ENCODE data around the gene USP32.

USP32 gene

GRCh38 chr17:60415146-60415545 lies 23.2 kb upstream of the USP32 start:
- no peak for ATAC-seq
- TF ChIP-seq ZFP30 (CRISPR knock-in tag; IDR thresholded peaks at IDR 0.05) (no peak), ZC3H10 (CRISPR knock-in tag; IDR thresholded peaks at IDR 0.05) (no peak), ESRRG (CRISPR knock-in tag; IDR thresholded peaks at IDR 0.05) (no peak), ZFP3 (CRISPR knock-in tag; IDR thresholded peaks at IDR 0.05) (no peak), CSRNP3 (CRISPR knock-in tag; IDR thresholded peaks at IDR 0.05) (no peak), PATZ1 (CRISPR knock-in tag; IDR thresholded peaks at IDR 0.05; ENCODE audit: borderline replicate concordance) (no peak), OSR1 (CRISPR knock-in tag; IDR thresholded peaks at IDR 0.05) (no peak), POU6F1 (CRISPR knock-in tag; IDR thresholded peaks at IDR 0.05; ENCODE audit: borderline replicate concordance, low read depth) (no peak), ZNF70 (CRISPR knock-in tag; IDR thresholded peaks at IDR 0.05) (no peak), SNAI2 (CRISPR knock-in tag; IDR thresholded peaks at IDR 0.05) (no peak), TCF4 (CRISPR knock-in tag; IDR thresholded peaks at IDR 0.05; ENCODE audit: borderline replicate concordance) (no peak), ISL1 (CRISPR knock-in tag; IDR thresholded peaks at IDR 0.05) (no peak), GLIS3 (CRISPR knock-in tag; IDR thresholded peaks at IDR 0.05) (no peak), ZNF8 (CRISPR knock-in tag; IDR thresholded peaks at IDR 0.05) (no peak), CSDC2 (CRISPR knock-in tag; IDR thresholded peaks at IDR 0.05) (no peak), CREB5 (CRISPR knock-in tag; IDR thresholded peaks at IDR 0.05; ENCODE audit: low read depth) (no peak), ZNF565 (CRISPR knock-in tag; conservative IDR thresholded peaks at IDR 0.05; ENCODE audit: low read depth) (no peak), TOX (CRISPR knock-in tag; IDR thresholded peaks at IDR 0.05; ENCODE audit: borderline replicate concordance) (no peak)

- TF ChIP-seq ZNF70 (CRISPR knock-in tag; IDR thresholded peaks at IDR 0.05) (no peak), PATZ1 (CRISPR knock-in tag; IDR thresholded peaks at IDR 0.05; ENCODE audit: borderline replicate concordance) (no peak), CSRNP3 (CRISPR knock-in tag; IDR thresholded peaks at IDR 0.05) (no peak), TCF4 (CRISPR knock-in tag; IDR thresholded peaks at IDR 0.05; ENCODE audit: borderline replicate concordance) (no peak), ZFP3 (CRISPR knock-in tag; IDR thresholded peaks at IDR 0.05) (no peak), BACH2 (CRISPR knock-in tag; IDR thresholded peaks at IDR 0.05; ENCODE audit: borderline replicate concordance) (no peak), ISL1 (CRISPR knock-in tag; IDR thresholded peaks at IDR 0.05) (no peak), CSDC2 (CRISPR knock-in tag; IDR thresholded peaks at IDR 0.05) (no peak), OSR1 (CRISPR knock-in tag; IDR thresholded peaks at IDR 0.05) (no peak), ZC3H10 (CRISPR knock-in tag; IDR thresholded peaks at IDR 0.05) (no peak), GLIS3 (CRISPR knock-in tag; IDR thresholded peaks at IDR 0.05) (no peak), ZNF565 (CRISPR knock-in tag; conservative IDR thresholded peaks at IDR 0.05; ENCODE audit: low read depth) (no peak), TSHZ2 (CRISPR knock-in tag; IDR thresholded peaks at IDR 0.05) (no peak), CREB5 (CRISPR knock-in tag; IDR thresholded peaks at IDR 0.05; ENCODE audit: low read depth) (no peak), TOX (CRISPR knock-in tag; IDR thresholded peaks at IDR 0.05; ENCODE audit: borderline replicate concordance) (no peak), ZNF8 (CRISPR knock-in tag; IDR thresholded peaks at IDR 0.05) (no peak), SNAI2 (CRISPR knock-in tag; IDR thresholded peaks at IDR 0.05) (no peak), POU6F1 (CRISPR knock-in tag; IDR thresholded peaks at IDR 0.05; ENCODE audit: borderline replicate concordance, low read depth) (no peak), RARB (CRISPR knock-in tag; IDR thresholded peaks at IDR 0.05) (no peak)
- no peak for ATAC-seq
These were observed 20.8 kb upstream of the USP32 start for GRCh38 chr17:60412701-60413100.
